Right lobe of liver (tissue), 6 donors: ENCODE results near the gene SPSB2. TPM values are rescaled to one million over a fixed set of nuclear protein-coding genes. Genes with fewer than 3 reads are reported as not detected.
A peak's percentile ranks its signal among the peaks of the same experiment; 100 is the strongest.

Source experiments
- ATAC-seq, 4 donors: fragments of 200-7000 bp; cut with Tn5 transposase; one replicate each; pipeline ENCODE4 v1.9.1; 2020; ENCODE audit warnings: mild to moderate bottlenecking in 4 of 4, moderate library complexity in 4 of 4
- DNase-seq, 3 donors: peaks; one replicate each; pipeline ENCODE4 v3.0.0-alpha.2; 2020
- H3K27ac ChIP-seq, 3 donors: fragments of 200-600 bp; one replicate each; pipeline ENCODE4 v1.8.0; 2022
- H3K27me3 ChIP-seq, 2 donors: fragments of 200-600 bp; one replicate each; pipeline ENCODE4 v1.8.0; 2022
- H3K36me3 ChIP-seq, 4 donors: fragments of 200-600 bp; sonication (generic) in 1 of 4; one replicate each; pipeline versions ENCODE4 v1.5.1 to v1.8.0; 2017 to 2022; ENCODE audit warnings: control low read depth in 1 of 4
- H3K4me1 ChIP-seq, 4 donors: fragments of 200-600 bp; sonication (generic) in 1 of 4; one replicate each; pipeline versions ENCODE4 v1.5.1 to v1.8.0; 2017 to 2022; ENCODE audit warnings: control low read depth in 1 of 4
- H3K4me3 ChIP-seq, 3 donors: fragments of 200-600 bp; one replicate each; pipeline ENCODE4 v1.8.0; 2022
- H3K9me3 ChIP-seq, 4 donors: fragments of 200-600 bp; sonication (generic) in 1 of 4; one replicate each; pipeline versions ENCODE4 v1.5.1 to v1.8.0; 2017 to 2022; ENCODE audit warnings: control low read depth in 1 of 4
- CTCF ChIP-seq, 4 donors: fragments of 200-600 bp in 3 of 4; fragments of 450-650 bp in 1 of 4; IDR thresholded peaks; one replicate each; pipeline versions ENCODE4 v1.5.1 to v1.8.0; 2016 to 2022; ENCODE audit warnings: antibody characterized with exemption in 4 of 4, mild to moderate bottlenecking in 2 of 4
- POLR2A ChIP-seq: fragments of 450-650 bp; IDR thresholded peaks from one replicate; pipeline ENCODE4 v1.6.1; 2017; ENCODE audit warnings: antibody characterized with exemption, mild to moderate bottlenecking
- WGBS: methylation state at CpG from one replicate; pipeline ENCODE4 v1.1.6; 2018; ENCODE audit warnings: low coverage, low lambda C conversion rate; ENCODE audit not compliant: insufficient coverage; ENCODE audit errors: missing lambda C conversion rate; 5-methylcytosine and 5-hydroxymethylcytosine counted together
- intact Hi-C, 2 donors: fragments of 100-400 bp; cut with DNase I; formaldehyde crosslinking; loops; one replicate each; pipeline versions ENCODE4 v1.11.2 to v1.14.1; 2022
- total RNA-seq, 6 experiments: library from RNA; depleted of rRNA in 2 of 6; stranded (reverse); fragments of >200 nt in 2 of 6; fragmentation: NEBNext Ultra II Directional in 3 of 6; extraction: Animal tissue kit (Norgen Biotek cat#: 25700) in 3 of 6; gene quantifications; one replicate each; pipeline versions ENCODE4 v1.1.0 to v1.2.4, GENCODE V29; 2016 to 2023
- donor health status: DM: no; HTN: yes; CAD: no.
- donor health status: DM: no; HTN: no; CAD: no.
- donor health status: DM: no; HTN: no; CAD: no.
- donor health status: DM: no; HTN: yes; CAD: no.
- donor health status: DM: no; HTN: yes; CAD: no.

SPSB2 gene
- total RNA-seq, 6 experiments from 2014 or later, result 1.7 to 5.3 (median 3.6) TPM

GRCh38 chr12:6852651-6853354, 20.3 kb downstream of the SPSB2 start:
- peak overlapping the region; percentile 41 to 78 (median 74) for H3K4me3 ChIP-seq
- H3K27me3 ChIP-seq, result no peaks in the 10 kb centered on the region
- H3K9me3 ChIP-seq, result no peaks in the 10 kb centered on the region
- peaks cover 0 to 14% (median 5%) of the 10 kb centered on the region in 4 donors for H3K4me1 ChIP-seq
- H3K36me3 ChIP-seq, result peaks cover 0 to 24% (median 7%) of the 10 kb centered on the region in 4 donors
- ATAC-seq (no peak), DNase-seq (no peak)
- no peak for TF ChIP-seq POLR2A
- no peak for TF ChIP-seq CTCF (IDR thresholded peaks at IDR 0.05)
- 1% methylated on average over 9 of the region's 18 CpGs for WGBS
- intact Hi-C loops, result no loop called here
- H3K27ac ChIP-seq, result no peak overlapping the region

- peaks cover 0 to 14% (median 5%) of the 10 kb centered on the region in 4 donors for H3K4me1 ChIP-seq
- intact Hi-C loops, result no loop called here
- ATAC-seq (peak; percentile 85 to 92 (median 88)), DNase-seq (peak; percentile 99)
- TF ChIP-seq CTCF (IDR thresholded peaks at IDR 0.05), result no peak
- no peak for TF ChIP-seq POLR2A
- peak within 1 kb of the TSS; percentile 59 to 78 (median 74) for H3K4me3 ChIP-seq
- no peaks in the 10 kb centered on the region for H3K27me3 ChIP-seq
- H3K36me3 ChIP-seq, result peaks cover 0 to 17% (median 2%) of the 10 kb centered on the region in 4 donors
- 0% methylated on average over 16 of the region's 65 CpGs for WGBS
- peak within 1 kb of the TSS; percentile 90 to 94 (median 91) for H3K27ac ChIP-seq
- no peaks in the 10 kb centered on the region for H3K9me3 ChIP-seq
Measured at GRCh38 chr12:6851921-6852650, 21.0 kb downstream of the SPSB2 start, which contains the start of gene USP5. TSS of gene USP5 (plus strand) at chr12:6852150. CDS start at chr12:6852180, 30 bp downstream.

GRCh38 chr12:6851153-6851920, 21.8 kb downstream of the SPSB2 start, which contains the start of gene CDCA3:
TSS of gene CDCA3 (minus strand) at chr12:6851286. CDS start at chr12:6850952, 334 bp downstream.
- intact Hi-C loops, result no loop called here

More at GRCh38 chr12:6851153-6851920, 21.8 kb downstream of the SPSB2 start, which contains the start of gene CDCA3:
- Histone ChIP-seq H3K4me1 (peaks cover 0 to 14% (median 5%) of the 10 kb centered on the region in 4 donors), H3K36me3 (peaks cover 0 to 9% (median 0%) of the 10 kb centered on the region in 4 donors), H3K9me3 (no peaks in the 10 kb centered on the region), H3K27me3 (no peaks in the 10 kb centered on the region), H3K4me3 (peak within 1 kb of the TSS; percentile 59 to 78 (median 74)), H3K27ac (peak within 1 kb of the TSS; percentile 90 to 94 (median 91))
- peak; percentile 93 to 98 (median 97) for DNase-seq
- peak; percentile 71 to 79 (median 76) for ATAC-seq
- peak; percentile 90 for TF ChIP-seq POLR2A
- no peak for TF ChIP-seq CTCF (IDR thresholded peaks at IDR 0.05)
- under 1% methylated on average over 26 of the region's 37 CpGs for WGBS
